ENCODE results near the gene AKR7A3. TPM values are rescaled to one million over a fixed set of nuclear protein-coding genes. Genes with fewer than 3 reads are reported as not detected.

AKR7A3 gene
- total RNA-seq, 1 experiment from 2014 or later: 0.41 TPM

DNA sequence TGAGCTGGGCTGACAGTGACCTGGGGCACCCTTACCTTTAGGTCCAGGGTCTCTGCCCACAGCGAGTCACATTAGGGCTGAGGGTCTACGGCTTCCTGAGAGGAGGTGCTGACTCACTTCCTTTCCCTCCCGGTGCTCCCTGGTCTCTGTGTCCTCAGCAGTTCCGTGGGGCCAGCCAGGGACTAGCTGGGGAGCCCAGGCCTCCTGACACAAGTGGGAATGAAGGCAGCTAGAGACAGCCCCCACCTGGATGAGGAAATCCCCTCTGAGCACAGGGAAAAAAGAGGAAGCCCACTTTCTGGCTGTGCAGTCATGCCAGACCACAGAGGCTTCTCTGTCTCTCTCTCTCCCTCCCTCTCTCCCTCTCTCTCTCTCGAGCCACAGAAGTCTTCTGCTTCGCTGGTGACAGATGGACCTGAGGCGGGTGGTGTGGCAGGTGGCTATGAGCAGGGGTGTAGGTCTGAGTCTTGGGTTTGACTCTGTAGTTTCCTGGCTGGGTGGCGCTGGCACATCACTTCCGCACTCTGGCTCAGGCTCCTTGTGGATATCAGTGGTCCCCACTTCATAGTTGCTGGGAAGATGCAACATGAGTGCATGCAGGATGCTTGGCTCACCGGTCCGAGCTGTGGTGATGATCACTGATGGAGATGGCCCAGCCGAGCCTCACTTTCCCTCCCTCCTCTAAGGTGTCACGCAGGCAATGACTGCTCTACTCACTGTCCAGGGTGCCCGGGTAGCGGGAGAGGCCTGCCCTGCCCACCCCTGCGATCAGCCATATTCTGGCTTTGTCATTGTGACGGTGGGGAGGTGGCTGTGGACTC, 27.0 kb upstream of the AKR7A3 start:
- Histone ChIP-seq H3K36me3 (ENCODE audit: insufficient read depth, low read length) (0 out of 2 replicates have a peak, but pooled peaks cover 5% of the 10 kb centered on the region), H3K4me3 (ENCODE audit: low read length) (peak overlapping the region; percentile 26; the same call in 1 of the 2 replicates), H3K4me2 (ENCODE audit: low read depth, low read length, poor library complexity, severe bottlenecking) (peak overlapping the region; percentile 54), H3K79me2 (ENCODE audit: low read length) (peaks cover 18% of the 10 kb centered on the region), H3K27me3 (ENCODE audit: low read length) (no peaks in the 10 kb centered on the region), H3K4me1 (ENCODE audit: low read length) (peaks cover 49% of the 10 kb centered on the region), H4K20me1 (ENCODE audit: insufficient read depth, low read depth, low read length) (peaks cover 5% of the 10 kb centered on the region; the same call in 1 of the 2 replicates), H3K27ac (ENCODE audit: low read length) (peak overlapping the region; percentile 76), H3K9me2 (replicated peaks; ENCODE audit: insufficient read depth, low read length) (no peaks in the 10 kb centered on the region), H3K9ac (ENCODE audit: low read length) (peak overlapping the region; percentile 47), H3K9me3 (ENCODE audit: low read length) (no peaks in the 10 kb centered on the region), H2AFZ (ENCODE audit: low read length) (no peak overlapping the region)
- peak; percentile 83 for DNase-seq

DNA sequence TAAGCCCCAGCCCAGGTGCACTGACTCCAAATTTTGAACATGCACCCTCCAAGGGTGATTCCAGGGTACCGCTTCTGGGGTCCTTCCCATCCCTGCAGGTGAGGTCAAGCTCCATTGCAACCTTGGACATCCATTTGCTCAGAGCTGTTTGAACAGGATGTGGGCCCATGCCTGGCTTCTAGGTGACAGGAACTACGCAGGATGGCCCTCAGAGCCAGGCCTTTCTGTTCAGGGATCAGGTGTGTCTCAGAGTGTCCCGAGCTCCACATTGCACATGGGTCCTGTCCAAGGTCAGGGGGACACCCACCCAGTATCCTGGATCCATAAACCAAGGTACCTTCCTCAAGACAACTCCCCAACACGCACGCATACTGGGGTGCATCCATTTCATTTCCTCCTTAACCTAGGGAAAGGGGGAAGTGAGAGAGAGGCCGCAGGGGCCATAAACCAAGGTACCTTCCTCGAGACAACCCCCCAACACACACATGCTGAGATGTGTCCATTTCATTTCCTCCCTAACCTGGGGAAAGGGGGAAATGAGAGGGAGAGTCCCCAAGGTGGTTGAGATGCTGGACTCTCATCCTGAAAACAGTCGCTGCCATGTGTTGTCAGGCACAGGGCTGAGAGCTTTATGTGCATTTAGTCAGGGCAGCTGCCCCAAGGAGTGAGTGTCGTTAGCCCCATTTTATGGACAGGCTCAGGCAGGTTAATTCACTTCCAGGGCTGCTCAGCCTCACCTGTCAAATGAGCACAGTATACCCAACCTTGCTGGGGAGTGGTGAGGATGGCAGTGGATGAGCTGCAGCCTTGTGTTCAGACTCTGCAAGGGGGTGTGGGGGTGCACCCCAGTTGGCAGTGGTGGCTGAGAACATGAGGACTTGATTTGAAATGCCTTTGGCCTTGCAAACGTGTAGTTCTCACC, 25.7 kb upstream of the AKR7A3 start:
- H3K4me1 ChIP-seq (ENCODE audit: low read length): peaks cover 51% of the 10 kb centered on the region
- peak overlapping the region; percentile 86 for H3K9ac ChIP-seq (ENCODE audit: low read length)
- no peaks in the 10 kb centered on the region for H3K27me3 ChIP-seq (ENCODE audit: low read length)
- DNase-seq: peak; percentile 54
- H3K9me2 ChIP-seq (replicated peaks; ENCODE audit: insufficient read depth, low read length): no peaks in the 10 kb centered on the region
- H3K79me2 ChIP-seq (ENCODE audit: low read length): peaks cover 32% of the 10 kb centered on the region
- peak overlapping the region; percentile 79; the same call in 1 of the 2 replicates for H3K4me3 ChIP-seq (ENCODE audit: low read length)
- no peak overlapping the region for H2AFZ ChIP-seq (ENCODE audit: low read length)
- H3K9me3 ChIP-seq (ENCODE audit: low read length): no peaks in the 10 kb centered on the region
- H3K36me3 ChIP-seq (ENCODE audit: insufficient read depth, low read length): 0 out of 2 replicates have a peak, but pooled peaks cover 4% of the 10 kb centered on the region
- peak overlapping the region; percentile 90 for H3K4me2 ChIP-seq (ENCODE audit: low read depth, low read length, poor library complexity, severe bottlenecking)
- H3K27ac ChIP-seq (ENCODE audit: low read length): peak overlapping the region; percentile 76
- peaks cover 5% of the 10 kb centered on the region; the same call in 1 of the 2 replicates for H4K20me1 ChIP-seq (ENCODE audit: insufficient read depth, low read depth, low read length)

DNA sequence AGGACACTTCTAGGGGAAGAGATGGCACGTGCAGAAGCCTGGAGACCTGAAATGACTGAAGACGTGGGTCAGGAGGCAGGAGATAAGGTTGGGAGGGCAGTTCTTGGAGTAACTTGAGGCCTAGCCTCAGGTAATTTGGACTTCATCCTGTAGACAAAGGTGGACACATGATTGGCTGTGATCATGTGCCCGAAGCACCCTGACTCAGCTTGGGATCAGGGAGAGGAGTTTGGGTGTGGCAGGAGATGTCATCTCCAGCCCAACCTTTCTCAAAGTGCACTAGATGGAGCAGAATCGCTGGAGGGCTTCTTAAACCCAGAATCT, 25.0 kb upstream of the AKR7A3 start:
- DNase-seq: no peak
- Histone ChIP-seq H3K36me3 (ENCODE audit: insufficient read depth, low read length) (peaks cover 4% of the 10 kb centered on the region), H3K4me2 (ENCODE audit: low read depth, low read length, poor library complexity, severe bottlenecking) (peak overlapping the region; percentile 90), H3K4me1 (ENCODE audit: low read length) (peaks cover 51% of the 10 kb centered on the region), H3K9me3 (ENCODE audit: low read length) (no peaks in the 10 kb centered on the region), H3K27me3 (ENCODE audit: low read length) (no peaks in the 10 kb centered on the region), H2AFZ (ENCODE audit: low read length) (no peak overlapping the region), H3K4me3 (ENCODE audit: low read length) (peak overlapping the region; percentile 79), H3K9me2 (replicated peaks; ENCODE audit: insufficient read depth, low read length) (no peaks in the 10 kb centered on the region), H3K9ac (ENCODE audit: low read length) (peak overlapping the region; percentile 86), H3K27ac (ENCODE audit: low read length) (peak overlapping the region; percentile 76), H4K20me1 (ENCODE audit: insufficient read depth, low read depth, low read length) (peaks cover 7% of the 10 kb centered on the region), H3K79me2 (ENCODE audit: low read length) (peaks cover 38% of the 10 kb centered on the region)

DNA sequence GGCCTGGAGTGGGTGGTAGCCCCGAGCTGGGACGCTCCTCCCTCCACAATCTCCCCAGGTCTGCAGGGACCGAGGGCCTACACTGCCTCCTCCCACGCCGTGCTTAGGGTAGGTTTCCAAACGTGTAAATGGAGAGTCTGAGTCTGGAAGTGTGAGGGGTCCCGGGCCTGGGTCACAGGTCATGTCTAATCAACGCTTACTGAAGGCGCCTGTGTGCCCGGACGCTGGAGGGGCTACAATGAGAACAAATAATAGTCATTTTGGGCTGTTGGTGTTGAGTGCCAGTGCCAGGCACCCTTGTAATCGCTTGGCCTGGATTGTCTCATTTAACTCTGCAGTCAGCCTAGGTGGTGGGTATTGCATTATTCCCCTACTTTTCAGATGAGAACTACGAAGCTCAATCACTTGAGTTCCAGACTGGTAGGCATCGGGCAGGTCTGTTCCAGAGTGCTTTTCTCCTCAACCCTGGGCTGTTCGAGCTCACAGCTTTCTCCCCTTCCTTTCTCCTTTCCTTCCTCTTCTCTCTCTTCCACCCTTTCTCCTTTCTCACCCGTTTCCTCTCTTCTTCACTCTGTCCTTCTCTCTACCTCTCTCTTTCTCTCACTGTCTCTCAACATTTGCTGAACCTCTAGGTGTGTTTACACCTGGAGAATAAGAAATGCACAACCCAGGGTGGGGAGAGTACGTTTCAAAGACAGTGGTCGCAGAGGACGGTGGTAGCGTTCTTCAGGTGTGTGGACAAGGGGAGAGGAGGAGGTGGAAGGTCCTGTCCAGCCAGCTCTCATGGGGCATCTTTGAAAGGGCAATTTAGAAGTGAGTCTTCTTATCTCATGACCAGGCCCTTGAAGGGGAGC, 24.4 kb upstream of the AKR7A3 start:
- Histone ChIP-seq H3K4me1 (ENCODE audit: low read length) (peaks cover 51% of the 10 kb centered on the region), H2AFZ (ENCODE audit: low read length) (peak overlapping the region; percentile 49), H3K9me2 (replicated peaks; ENCODE audit: insufficient read depth, low read length) (no peaks in the 10 kb centered on the region), H3K36me3 (ENCODE audit: insufficient read depth, low read length) (peaks cover 10% of the 10 kb centered on the region), H3K4me2 (ENCODE audit: low read depth, low read length, poor library complexity, severe bottlenecking) (peak overlapping the region; percentile 90), H3K9me3 (ENCODE audit: low read length) (no peaks in the 10 kb centered on the region), H3K9ac (ENCODE audit: low read length) (peak overlapping the region; percentile 86), H3K27ac (ENCODE audit: low read length) (peak overlapping the region; percentile 76), H3K79me2 (ENCODE audit: low read length) (peaks cover 39% of the 10 kb centered on the region), H4K20me1 (ENCODE audit: insufficient read depth, low read depth, low read length) (peaks cover 8% of the 10 kb centered on the region), H3K4me3 (ENCODE audit: low read length) (peak overlapping the region; percentile 79), H3K27me3 (ENCODE audit: low read length) (no peaks in the 10 kb centered on the region)
- peak; percentile 68 for DNase-seq

DNA sequence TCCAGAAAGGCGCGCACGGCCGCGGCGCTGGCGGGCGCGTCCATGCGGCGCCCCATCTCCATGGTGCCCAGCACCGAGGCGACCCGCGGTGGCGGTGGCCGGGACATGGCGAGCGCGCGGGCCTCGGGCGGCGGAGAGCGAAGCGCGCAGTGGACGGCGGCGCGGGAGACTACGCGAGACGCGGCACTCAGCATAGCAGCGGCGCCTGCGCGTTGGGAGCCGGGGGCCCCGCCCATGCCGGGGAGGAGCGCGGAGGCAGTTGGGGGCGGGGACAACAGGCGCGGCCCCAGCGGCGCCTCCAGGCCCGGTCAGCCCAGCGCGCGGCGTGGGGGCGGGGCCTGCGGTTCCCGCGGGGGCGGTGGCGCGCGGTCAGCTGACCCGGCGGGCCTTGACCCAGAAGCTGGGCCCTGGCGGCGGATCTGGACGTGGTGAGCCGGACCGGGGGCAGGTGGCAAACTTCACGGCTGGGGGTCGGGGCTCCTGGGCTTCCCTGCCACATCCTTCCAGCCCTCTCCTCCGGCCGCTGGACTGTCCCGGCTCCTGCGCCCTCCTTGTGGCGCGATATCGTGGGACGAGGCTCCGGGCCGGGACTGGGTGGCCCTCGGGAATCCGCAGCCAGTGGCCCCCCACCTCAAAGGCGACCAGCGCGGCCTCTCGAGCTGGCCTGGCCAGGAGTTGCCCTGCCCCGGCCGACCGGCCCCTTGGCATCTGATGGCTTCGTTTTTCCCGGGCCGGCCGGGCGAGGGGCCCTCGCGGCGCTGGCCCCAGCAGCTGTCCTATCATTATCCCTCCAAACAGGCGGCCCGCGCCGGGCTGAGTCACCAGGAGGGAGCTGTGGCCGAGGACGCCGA, 23.6 kb upstream of the AKR7A3 start, which contains the start of the genes AKR7A2 and SLC66A1:
AKR7A2 (minus strand) TSS at position 214 of the 851 bp plus-strand sequence; CDS start at position 194, 20 bp downstream.
SLC66A1 (plus strand) TSS at position 396 of the 851 bp plus-strand sequence. CDS start 5,352 bp downstream, outside the sequence.
- peaks cover 51% of the 10 kb centered on the region for H3K4me1 ChIP-seq (ENCODE audit: low read length)
- peaks cover 39% of the 10 kb centered on the region for H3K79me2 ChIP-seq (ENCODE audit: low read length)
- H3K9ac ChIP-seq (ENCODE audit: low read length): peak within 1 kb of the TSS; percentile 99
- H3K4me2 ChIP-seq (ENCODE audit: low read depth, low read length, poor library complexity, severe bottlenecking): peak within 1 kb of the TSS; percentile 90
- H4K20me1 ChIP-seq (ENCODE audit: insufficient read depth, low read depth, low read length): peaks cover 8% of the 10 kb centered on the region
- peak; percentile 97 for DNase-seq
- no peaks in the 10 kb centered on the region for H3K27me3 ChIP-seq (ENCODE audit: low read length)
- no peaks in the 10 kb centered on the region for H3K9me3 ChIP-seq (ENCODE audit: low read length)
- peak within 1 kb of the TSS; percentile 74 for H2AFZ ChIP-seq (ENCODE audit: low read length)
- H3K9me2 ChIP-seq (replicated peaks; ENCODE audit: insufficient read depth, low read length): no peaks in the 10 kb centered on the region
- H3K36me3 ChIP-seq (ENCODE audit: insufficient read depth, low read length): peaks cover 15% of the 10 kb centered on the region
- H3K4me3 ChIP-seq (ENCODE audit: low read length): peak within 1 kb of the TSS; percentile 79
- H3K27ac ChIP-seq (ENCODE audit: low read length): peak within 1 kb of the TSS; percentile 76

DNA sequence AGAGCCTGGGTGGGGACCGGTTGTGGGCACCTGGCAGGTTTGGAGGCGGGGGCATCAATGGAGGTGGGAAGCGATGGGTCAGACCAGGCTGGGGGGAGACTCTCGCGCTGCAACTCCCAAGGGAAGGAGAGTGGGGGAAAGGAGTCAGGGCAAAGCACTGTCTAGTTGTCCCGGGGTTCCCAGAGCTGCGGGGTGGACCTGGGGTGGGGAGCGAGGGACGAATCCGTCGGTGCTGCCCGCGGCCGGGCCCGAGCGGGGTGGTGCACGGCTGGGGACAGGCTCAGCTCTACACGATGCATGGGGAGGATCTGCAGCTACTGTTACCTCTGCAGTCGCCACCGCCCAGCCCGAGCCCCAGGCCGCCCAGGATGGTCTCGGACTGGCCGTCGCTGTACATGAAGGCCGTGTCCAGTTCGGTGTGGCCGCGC, 22.9 kb upstream of the AKR7A3 start:
- Histone ChIP-seq H3K4me3 (ENCODE audit: low read length) (peak overlapping the region; percentile 79), H3K9me2 (replicated peaks; ENCODE audit: insufficient read depth, low read length) (no peaks in the 10 kb centered on the region), H3K4me2 (ENCODE audit: low read depth, low read length, poor library complexity, severe bottlenecking) (peak overlapping the region; percentile 90), H3K27ac (ENCODE audit: low read length) (peak overlapping the region; percentile 60), H3K36me3 (ENCODE audit: insufficient read depth, low read length) (peaks cover 20% of the 10 kb centered on the region), H3K27me3 (ENCODE audit: low read length) (no peaks in the 10 kb centered on the region), H3K9me3 (ENCODE audit: low read length) (no peaks in the 10 kb centered on the region), H3K4me1 (ENCODE audit: low read length) (peaks cover 49% of the 10 kb centered on the region), H2AFZ (ENCODE audit: low read length) (peak overlapping the region; percentile 74; the same call in 1 of the 2 replicates), H4K20me1 (ENCODE audit: insufficient read depth, low read depth, low read length) (peaks cover 8% of the 10 kb centered on the region), H3K9ac (ENCODE audit: low read length) (peak overlapping the region; percentile 99), H3K79me2 (ENCODE audit: low read length) (peaks cover 39% of the 10 kb centered on the region)
- DNase-seq: peak; percentile 84
